GM13977 (cell line): ENCODE measurements around the gene HIPK2.

Experiments
- DNase-seq: peaks from one replicate; pipeline ENCODE4 v3.0.0; 2012; ENCODE audit warnings: low spot score
- CTCF ChIP-seq: IDR thresholded peaks from 2 replicates; pipeline ENCODE4 v1.5.1; 2012; ENCODE audit warnings: mild to moderate bottlenecking, control low read depth; ENCODE audit not compliant: insufficient read depth; ENCODE audit errors: extremely low read depth, missing control alignments
- in situ Hi-C: fragments of 300-500 bp; cut with MboI; formaldehyde crosslinking; loops from one replicate; pipeline ENCODE4 v1.12.0; 2022; ENCODE audit warnings: low sequenced_read_pairs, low pct_unique_long_range_greater_than_20kb, mixed read lengths, inconsistent platforms; ENCODE audit not compliant: unreplicated experiment

HIPK2 gene

DNA sequence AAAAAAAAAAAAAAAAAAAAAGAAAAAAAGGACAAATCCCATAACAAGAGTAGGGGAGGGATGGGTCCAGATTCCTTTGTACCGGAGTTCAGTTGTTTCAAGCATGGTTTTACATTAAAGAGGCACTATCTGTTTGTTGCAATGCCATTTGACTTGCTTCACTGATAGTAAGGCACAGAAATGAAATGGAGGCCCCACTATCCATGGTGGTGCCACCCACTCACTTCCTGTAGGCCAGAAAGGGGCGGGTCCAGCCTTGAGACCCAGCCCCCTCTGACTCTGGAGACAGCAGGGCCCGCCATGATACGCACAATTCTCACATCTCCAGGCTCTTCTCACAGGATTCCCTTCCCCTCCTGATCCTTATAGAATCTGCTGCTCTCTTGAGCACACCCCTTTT, 154.3 kb downstream of the HIPK2 start:
- TF ChIP-seq CTCF = no peak
- in situ Hi-C loops = no loop called here
- no peak for DNase-seq

- peak; percentile 74 for TF ChIP-seq CTCF
- in situ Hi-C loops = no loop called here
Observed at GRCh38 chr7:139620676-139621344, 157.0 kb downstream of the HIPK2 start.

GRCh38 chr7:139619367-139619657, 158.5 kb downstream of the HIPK2 start:
- in situ Hi-C loops = no loop called here
- no peak for DNase-seq
- TF ChIP-seq CTCF = no peak

More at GRCh38 chr7:139620676-139621344, 157.0 kb downstream of the HIPK2 start:
- peak; percentile 46 for DNase-seq

DNA sequence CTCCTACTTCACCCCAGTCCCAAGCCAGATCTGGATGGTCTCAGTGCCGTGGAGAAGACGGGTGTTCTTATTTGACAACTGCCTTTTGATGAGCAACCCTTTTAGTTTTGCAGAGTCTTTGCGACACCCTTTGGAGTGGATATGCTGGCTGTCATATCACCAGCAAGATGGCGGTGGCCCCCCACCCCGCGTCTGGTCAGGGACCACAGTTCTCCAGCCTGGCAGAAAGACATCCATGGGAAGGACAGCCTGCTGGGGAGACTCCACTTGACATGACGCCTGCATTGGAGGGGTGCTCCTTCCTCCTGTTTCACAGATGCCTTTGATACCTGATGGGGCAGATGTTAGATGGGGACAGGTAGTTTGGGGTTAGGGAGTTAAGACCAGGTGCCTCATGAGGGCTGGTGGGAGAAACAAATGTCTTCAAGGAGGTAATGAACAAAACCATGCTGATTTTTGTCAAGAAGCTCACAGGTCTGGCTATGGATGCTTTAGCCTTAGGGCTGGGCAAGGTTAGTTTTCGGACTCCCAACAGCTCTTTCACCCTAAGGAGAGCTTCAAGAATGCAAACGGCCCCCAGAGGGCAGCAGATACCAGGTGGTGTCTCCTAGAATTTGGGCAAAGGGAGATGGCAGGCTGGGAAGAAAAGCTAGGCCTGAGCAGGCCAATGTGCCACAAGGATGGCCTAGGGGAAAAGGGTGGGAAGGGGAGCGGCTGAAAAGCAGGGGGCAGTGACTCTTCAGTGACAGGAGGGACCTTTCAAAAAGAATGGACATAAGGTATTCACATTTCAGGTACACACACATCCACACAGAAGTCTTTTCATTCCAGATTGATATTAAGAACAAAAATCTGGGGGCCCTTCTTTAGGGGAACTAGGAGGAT, 159.1 kb downstream of the HIPK2 start:
- in situ Hi-C loops = no loop called here
- peak; percentile 54 for TF ChIP-seq CTCF
- peak; percentile 26 for DNase-seq

DNA sequence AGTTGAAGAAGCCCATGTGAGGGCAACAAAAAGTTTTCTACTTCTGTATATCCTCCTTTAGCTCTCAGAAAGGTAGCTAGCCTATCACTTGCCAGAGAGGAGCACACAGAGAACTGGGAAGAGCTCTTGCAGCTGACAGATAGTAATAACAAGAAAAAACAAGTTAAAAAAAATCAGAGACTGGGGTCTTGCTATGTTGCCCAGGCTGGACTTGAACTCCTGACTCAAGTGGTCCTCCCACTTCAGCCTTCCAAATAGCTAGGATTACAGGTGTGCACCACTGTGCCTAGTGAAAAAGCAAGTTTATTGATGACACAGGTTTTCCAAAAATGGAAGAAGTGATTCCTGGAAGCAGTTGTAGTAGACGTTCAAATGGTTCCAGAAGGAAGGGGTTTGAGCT, 160.7 kb downstream of the HIPK2 start:
- TF ChIP-seq CTCF = no peak
- DNase-seq = no peak
- in situ Hi-C loops = no loop called here

GRCh38 chr7:139614886-139615285, 162.9 kb downstream of the HIPK2 start:
- in situ Hi-C loops = no loop called here
- TF ChIP-seq CTCF = no peak
- DNase-seq = no peak
